Amniotic stem cell (primary cell): ENCODE measurements around the gene MISP.

Experiments used
- DNase-seq: peaks from one replicate; lab custom pipeline; 2025; lab: John Stamatoyannopoulos, UW

Gene MISP

GRCh38 chr19:772730-773436 is 22.0 kb downstream of the MISP start:
- no peak for DNase-seq

GRCh38 chr19:776549-776948 is 25.6 kb downstream of the MISP start:
- no peak for DNase-seq

GRCh38 chr19:778910-779653 is 28.2 kb downstream of the MISP start:
- DNase-seq = peak; percentile 82

GRCh38 chr19:780935-781334 is 30.0 kb downstream of the MISP start:
- no peak for DNase-seq

GRCh38 chr19:781800-782184 is 30.9 kb downstream of the MISP start:
- DNase-seq = no peak

- no peak for DNase-seq
Measured at GRCh38 chr19:782185-782877, 31.4 kb downstream of the MISP start.

GRCh38 chr19:782878-783668 is 32.2 kb downstream of the MISP start:
- DNase-seq = no peak

GRCh38 chr19:784541-784940 is 33.6 kb downstream of the MISP start:
- no peak for DNase-seq

GRCh38 chr19:787536-787935 is 36.6 kb downstream of the MISP start:
- no peak for DNase-seq

GRCh38 chr19:788686-788982 is 37.7 kb downstream of the MISP start:
- DNase-seq = no peak

GRCh38 chr19:788983-789700 is 38.2 kb downstream of the MISP start:
- no peak for DNase-seq

GRCh38 chr19:789701-790060 is 38.8 kb downstream of the MISP start:
- no peak for DNase-seq

GRCh38 chr19:791007-791566 is 40.2 kb downstream of the MISP start:
- no peak for DNase-seq

GRCh38 chr19:791567-792305 is 40.8 kb downstream of the MISP start:
- no peak for DNase-seq

- no peak for DNase-seq
Measured at GRCh38 chr19:792306-792885, 41.5 kb downstream of the MISP start.

- no peak for DNase-seq
Measured at GRCh38 chr19:793806-794205, 42.9 kb downstream of the MISP start.

GRCh38 chr19:795073-795611 is 44.2 kb downstream of the MISP start:
- DNase-seq = no peak

GRCh38 chr19:795691-796581 is 45.0 kb downstream of the MISP start:
- DNase-seq = no peak
